ENCODE measurements around the gene PRKAG2. TPM values are rescaled to one million over a fixed set of nuclear protein-coding genes. Genes with fewer than 3 reads are reported as not detected.

PRKAG2 gene
- total RNA-seq, 3 donors from 2014 or later: 32.3 to 56.6 (median 34.4) TPM

DNA sequence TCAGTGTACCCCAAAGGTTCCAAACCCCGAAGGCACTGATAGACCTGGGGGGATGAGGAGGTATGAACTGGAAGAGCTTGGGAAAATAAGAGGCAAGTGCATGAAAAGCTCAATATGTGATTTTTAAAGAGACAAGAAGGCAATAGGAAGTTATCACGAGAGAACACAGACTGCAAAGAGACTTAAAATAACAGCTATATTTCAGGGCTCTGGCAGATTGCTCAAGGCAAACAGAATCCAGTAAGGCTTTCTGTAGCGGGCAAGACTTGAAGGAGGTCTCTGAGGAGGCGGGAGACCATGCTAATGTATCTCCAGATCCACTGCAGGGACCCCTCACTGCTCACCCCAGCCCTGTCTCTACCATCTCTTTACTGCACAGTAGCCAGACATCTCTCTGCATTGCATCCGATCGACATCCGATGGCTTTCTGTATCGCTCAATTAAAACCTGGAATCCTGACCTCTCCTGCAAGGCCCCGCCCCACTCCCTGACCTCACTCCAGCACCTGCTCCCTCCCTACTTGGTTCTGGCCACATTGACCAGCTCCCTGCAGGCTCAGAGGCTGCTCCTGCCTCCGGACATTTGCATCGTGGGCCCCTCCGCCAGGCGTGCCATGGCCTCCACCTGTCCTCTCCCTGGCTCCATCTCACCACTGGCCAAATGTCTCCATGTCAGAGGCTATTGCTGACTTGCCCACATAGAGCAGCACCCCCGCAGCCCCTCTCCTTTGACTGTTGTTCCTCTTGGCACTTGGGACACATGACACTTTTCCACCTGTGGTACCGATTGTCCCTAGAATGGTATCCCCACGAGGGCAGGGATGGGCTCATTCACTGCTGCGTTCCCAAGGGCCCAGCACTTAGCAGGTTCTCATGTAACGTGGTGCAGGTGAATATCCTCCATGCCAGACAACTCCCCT lies 118.0 kb downstream of the PRKAG2 start:
- H3K4me1 ChIP-seq: peaks cover 5 to 11% of the 10 kb centered on the region in 2 donors
- intact Hi-C loops (cut with DNase I; ENCODE audit: low total_unique reads): no loop called here
- H3K27ac ChIP-seq: no peak overlapping the region

DNA sequence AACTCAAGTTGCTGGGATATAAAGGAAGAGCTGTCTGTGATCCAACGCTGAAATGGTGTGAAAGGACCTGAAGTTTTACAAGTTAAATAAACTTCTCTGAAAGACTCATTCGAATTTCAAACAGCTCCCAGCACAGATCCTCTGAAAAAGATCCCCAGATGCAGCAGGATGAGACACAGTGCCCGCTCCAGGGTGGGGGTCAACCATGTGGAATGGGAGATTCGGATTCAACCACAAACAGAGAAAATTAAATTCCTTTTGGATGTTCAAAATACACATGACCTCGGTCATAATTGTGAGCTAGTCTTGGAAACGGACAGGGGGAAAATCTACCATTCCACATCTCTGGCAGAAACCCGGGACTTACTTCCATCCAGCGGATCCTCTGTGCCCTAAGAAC lies 119.6 kb downstream of the PRKAG2 start:
- no peak for TF ChIP-seq POLR2A (IDR thresholded peaks at IDR 0.05)
- TF ChIP-seq, protein P1, sequence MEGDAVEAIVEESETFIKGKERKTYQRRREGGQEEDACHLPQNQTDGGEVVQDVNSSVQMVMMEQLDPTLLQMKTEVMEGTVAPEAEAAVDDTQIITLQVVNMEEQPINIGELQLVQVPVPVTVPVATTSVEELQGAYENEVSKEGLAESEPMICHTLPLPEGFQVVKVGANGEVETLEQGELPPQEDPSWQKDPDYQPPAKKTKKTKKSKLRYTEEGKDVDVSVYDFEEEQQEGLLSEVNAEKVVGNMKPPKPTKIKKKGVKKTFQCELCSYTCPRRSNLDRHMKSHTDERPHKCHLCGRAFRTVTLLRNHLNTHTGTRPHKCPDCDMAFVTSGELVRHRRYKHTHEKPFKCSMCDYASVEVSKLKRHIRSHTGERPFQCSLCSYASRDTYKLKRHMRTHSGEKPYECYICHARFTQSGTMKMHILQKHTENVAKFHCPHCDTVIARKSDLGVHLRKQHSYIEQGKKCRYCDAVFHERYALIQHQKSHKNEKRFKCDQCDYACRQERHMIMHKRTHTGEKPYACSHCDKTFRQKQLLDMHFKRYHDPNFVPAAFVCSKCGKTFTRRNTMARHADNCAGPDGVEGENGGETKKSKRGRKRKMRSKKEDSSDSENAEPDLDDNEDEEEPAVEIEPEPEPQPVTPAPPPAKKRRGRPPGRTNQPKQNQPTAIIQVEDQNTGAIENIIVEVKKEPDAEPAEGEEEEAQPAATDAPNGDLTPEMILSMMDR (IDR thresholded peaks at IDR 0.05): no peak
- no peak for TF ChIP-seq POLR2AphosphoS5 (IDR thresholded peaks at IDR 0.05)
- peaks cover 5 to 11% of the 10 kb centered on the region in 2 donors for H3K4me1 ChIP-seq
- DNase-seq (ENCODE audit: low spot score in 2 of 2): no peak
- intact Hi-C loops (cut with DNase I; ENCODE audit: low total_unique reads): no loop called here
- H3K27me3 ChIP-seq: no peaks in the 10 kb centered on the region
- H3K4me3 ChIP-seq: no peak overlapping the region
- peak overlapping the region in 1 of 2 donors; percentile 4 for H3K27ac ChIP-seq
- no peaks in the 10 kb centered on the region for H3K36me3 ChIP-seq
- no peaks in the 10 kb centered on the region for H3K9me3 ChIP-seq

More for the DNA sequence above, 118.0 kb downstream of the PRKAG2 start:
- H3K4me3 ChIP-seq: no peak overlapping the region
- TF ChIP-seq POLR2A (IDR thresholded peaks at IDR 0.05): no peak
- no peak for TF ChIP-seq POLR2AphosphoS5 (IDR thresholded peaks at IDR 0.05)
- TF ChIP-seq, protein P1 (IDR thresholded peaks at IDR 0.05): no peak
- H3K9me3 ChIP-seq: no peaks in the 10 kb centered on the region
- H3K36me3 ChIP-seq: no peaks in the 10 kb centered on the region
- DNase-seq (ENCODE audit: low spot score in 2 of 2): no peak
- H3K27me3 ChIP-seq: no peaks in the 10 kb centered on the region

DNA sequence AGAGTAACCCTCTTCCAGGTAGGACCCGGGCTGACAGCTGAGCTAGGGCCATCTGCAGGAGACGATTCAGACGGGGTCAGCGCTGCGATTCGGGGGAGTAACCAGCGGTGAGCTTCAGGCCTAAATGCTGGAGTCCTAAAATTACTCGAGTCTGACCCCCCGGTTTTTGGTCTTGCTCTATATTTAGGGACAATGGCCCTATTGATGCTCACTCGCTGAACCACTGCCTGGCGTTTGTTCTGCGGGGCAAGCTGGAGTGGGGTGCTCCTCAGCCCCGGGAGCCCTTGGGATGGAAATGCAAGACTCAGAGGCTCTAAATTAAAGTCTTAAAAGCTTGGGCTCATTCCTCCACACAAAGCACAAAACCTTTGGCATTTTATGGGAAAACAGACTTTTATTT lies 120.0 kb downstream of the PRKAG2 start:
- TF ChIP-seq, protein P1 (IDR thresholded peaks at IDR 0.05): no peak
- no peak for TF ChIP-seq POLR2AphosphoS5 (IDR thresholded peaks at IDR 0.05)
- TF ChIP-seq POLR2A (IDR thresholded peaks at IDR 0.05): no peak
- Histone ChIP-seq H3K4me1 (peaks cover 5 to 11% of the 10 kb centered on the region in 2 donors), H3K36me3 (no peaks in the 10 kb centered on the region), H3K27me3 (no peaks in the 10 kb centered on the region), H3K9me3 (no peaks in the 10 kb centered on the region), H3K4me3 (no peak overlapping the region), H3K27ac (peak overlapping the region in 1 of 2 donors; percentile 4)
- DNase-seq (ENCODE audit: low spot score in 2 of 2): no peak
- intact Hi-C loops (cut with DNase I; ENCODE audit: low total_unique reads): no loop called here

DNA sequence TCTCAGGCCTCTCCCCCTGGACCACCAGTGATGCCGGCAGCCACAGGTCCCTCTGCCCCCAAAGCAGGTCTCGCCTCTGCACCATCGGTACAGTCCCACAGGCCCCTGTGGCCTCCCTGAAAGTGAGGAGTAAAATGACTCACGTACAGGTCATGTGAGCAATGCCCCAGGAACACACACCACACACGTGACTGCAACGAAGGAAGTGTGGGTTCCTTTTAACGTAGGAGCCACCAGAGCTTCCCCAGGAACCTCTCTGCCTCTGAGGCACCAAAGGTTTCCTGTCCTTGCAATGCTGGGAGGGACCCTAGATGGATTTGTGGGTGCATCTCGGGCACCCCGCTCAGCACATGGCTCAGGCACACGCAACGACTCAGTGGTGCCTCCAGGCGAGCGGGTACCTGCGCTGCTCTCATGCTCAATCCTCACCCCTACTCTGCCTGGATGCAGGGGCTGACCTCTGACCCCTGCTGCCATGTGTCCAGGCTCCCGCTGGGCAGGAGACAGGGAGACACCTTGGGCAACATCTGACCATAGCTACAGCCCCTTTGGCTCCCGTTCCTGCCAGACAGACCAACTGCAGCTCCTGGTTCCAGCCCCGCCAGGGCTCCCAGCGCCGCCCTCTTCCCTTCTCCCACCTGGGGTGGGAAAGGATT lies 120.7 kb downstream of the PRKAG2 start:
- Histone ChIP-seq H3K36me3 (no peaks in the 10 kb centered on the region), H3K27ac (peak overlapping the region; percentile 49 to 88), H3K27me3 (no peaks in the 10 kb centered on the region), H3K4me3 (no peak overlapping the region), H3K4me1 (peaks cover 5 to 11% of the 10 kb centered on the region in 2 donors), H3K9me3 (no peaks in the 10 kb centered on the region)
- intact Hi-C loops (cut with DNase I; ENCODE audit: low total_unique reads): no loop called here
- no peak for TF ChIP-seq POLR2AphosphoS5 (IDR thresholded peaks at IDR 0.05)
- TF ChIP-seq, protein P1 (IDR thresholded peaks at IDR 0.05): no peak
- TF ChIP-seq POLR2A (IDR thresholded peaks at IDR 0.05): no peak
- no peak for DNase-seq (ENCODE audit: low spot score in 2 of 2)

All from breast epithelium (tissue), 4 donors.